GM11168 (cell line): ENCODE data around the gene CITED4.

Source experiments
- in situ Hi-C: fragments of 300-500 bp; cut with MboI; formaldehyde crosslinking; loops from one replicate; pipeline ENCODE4 v1.12.0; 2022; ENCODE audit warnings: low sequenced_read_pairs; ENCODE audit not compliant: unreplicated experiment

The CITED4 gene

DNA sequence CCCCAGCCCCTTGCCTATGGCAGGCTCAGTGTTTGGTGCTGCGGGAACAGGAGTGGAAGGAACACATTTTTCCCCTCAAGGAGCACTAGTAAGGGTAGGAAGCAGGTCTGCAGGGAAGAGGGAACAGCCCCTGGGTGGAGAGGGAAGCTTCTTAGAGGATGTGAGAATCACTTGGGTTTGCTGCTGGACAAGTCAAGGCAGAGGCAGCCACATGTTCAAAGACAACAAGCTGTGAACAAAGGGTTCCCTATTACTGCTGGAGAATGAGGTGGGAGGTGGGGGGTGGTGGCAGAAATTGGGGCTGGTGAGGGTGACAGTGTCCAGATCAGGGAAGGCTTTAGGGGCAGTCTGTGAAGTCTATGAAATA is 24.8 kb upstream of the CITED4 start:
- in situ Hi-C loops, result no loop called here

DNA sequence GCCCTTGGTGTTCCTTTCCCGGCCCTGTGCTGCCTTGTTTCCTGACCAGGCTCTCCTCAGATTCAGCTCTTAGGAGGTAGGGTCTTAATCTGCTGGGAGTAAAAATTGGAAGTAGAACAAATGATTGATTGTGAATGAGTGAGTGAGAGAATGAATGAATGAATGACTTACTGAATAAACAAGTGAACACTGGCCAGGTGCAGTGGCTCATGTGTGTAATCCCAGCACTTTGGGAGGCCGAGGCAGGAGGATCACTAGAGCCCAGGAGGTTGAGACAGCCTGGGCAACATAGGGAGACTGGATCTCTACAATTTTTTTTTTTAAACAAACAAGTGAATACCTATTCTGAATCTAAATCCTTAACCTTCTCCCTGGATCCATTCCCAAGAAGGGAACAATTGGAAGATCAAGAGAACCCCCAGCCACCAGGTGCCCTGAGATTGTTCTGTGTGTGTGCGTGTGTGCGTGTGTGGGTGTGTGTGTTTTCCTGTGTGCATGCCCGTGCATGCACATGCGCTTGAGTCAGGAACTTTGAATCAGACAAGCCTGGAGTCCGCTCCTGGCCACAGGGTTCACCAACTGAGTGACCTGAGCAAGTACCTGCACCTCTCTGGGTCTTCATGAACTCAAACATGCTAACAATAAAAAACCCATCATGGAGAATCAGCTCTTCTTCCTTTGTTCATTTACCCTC is 24.3 kb upstream of the CITED4 start:
- in situ Hi-C loops, result no loop called here

DNA sequence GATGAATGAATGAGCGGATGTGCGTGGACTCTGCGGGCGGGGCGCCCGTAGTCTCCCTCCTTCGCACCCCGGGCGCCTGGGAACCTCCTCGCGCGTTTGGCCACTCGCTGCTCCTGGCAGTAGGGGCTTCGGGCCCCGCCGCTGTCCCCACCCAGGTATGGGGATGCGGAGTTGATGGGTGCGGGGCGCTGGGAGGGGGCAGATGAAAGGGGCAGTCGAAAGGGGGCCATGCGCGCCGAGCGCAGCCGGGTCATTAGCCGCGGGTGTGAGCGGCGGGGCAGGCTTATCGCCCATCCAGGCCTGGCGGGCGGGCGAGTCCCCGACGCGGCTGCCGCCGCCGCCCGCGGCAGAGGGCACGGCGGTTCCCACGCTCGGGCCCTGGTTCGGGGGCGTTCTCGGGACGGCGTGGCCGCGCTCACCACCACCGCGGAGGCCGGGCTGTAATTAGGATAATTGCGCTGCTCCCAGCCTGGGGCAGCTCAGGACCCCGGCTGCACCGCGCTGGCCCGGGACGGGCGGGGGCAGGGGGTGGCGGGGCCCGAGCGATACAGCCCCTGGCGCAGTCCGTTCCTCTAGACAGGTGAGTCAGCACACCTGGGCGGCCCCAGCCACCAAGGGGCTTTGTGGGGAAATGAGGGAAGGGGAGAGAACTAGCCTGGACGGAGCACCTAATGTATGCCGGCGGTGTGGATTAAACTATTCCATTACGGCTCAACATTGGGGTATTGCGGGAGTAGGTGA is 22.1 kb upstream of the CITED4 start:
- in situ Hi-C loops, result no loop called here

DNA sequence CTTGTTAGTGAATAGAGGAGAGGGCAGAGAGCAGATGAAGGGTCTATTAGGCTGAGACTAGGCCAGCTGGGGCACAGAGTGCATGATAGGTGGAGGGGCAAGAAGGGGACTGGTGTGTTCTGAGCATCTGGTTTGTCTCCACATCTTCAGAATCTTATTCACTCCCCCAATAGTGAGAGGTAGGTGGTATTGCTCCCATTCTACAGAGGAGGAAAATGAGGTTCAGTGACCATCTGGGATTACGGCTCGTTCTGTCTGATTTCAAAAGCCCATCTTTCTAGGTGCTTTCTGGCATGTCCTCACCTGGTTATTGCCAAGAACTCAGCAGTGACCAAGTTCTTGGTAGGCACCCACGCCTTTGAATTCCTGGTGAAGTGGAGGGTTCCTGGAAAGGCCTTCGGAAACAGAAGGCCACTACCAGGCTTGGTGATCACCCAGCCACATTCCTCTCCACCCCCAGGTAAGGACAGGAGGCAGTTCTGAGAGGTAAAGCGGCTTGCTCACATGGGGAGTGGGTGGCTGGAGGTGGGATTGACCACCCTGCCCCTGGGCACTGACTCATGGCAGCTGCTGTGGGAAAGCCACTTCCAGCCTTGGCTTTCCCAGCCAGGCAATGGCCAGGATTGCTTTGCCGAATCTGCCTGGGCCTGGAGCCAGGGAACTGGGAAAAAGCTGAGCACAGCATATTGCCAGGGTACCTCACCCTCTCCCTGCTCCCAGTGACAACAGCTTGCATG is 18.8 kb upstream of the CITED4 start:
- in situ Hi-C loops, result no loop called here

DNA sequence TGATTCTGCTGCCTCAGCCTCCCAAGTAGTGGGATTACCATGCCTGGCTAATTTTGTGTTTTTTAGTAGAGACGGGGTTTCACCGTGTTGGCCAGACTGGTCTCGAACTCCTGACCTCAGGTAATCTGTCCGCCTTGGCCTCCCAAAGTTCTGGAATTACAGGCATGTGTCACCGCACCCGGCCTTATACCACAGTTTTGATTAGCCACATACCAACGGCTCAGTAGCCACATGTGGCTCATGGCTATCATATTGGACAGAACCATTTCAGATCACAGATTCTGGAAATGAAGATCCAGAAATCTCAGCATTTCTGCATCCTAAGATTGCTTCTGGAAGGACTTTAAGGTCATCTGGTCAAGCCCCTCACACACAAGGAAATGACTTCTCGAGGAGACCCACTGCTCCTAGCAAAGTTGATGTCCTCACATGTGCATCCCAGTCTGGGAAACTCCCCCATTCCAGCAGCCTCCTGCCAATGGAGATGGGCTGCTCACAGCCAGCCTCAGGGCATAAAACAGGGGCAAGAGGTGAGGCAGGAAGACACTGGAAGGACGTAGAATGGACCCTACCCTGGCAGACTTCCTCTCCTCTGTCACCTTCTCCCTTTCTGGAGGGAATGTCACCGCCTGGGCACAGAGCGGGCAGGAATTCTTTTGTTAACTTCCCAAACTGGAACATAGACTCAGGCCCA is 17.5 kb upstream of the CITED4 start:
- in situ Hi-C loops, result no loop called here

DNA sequence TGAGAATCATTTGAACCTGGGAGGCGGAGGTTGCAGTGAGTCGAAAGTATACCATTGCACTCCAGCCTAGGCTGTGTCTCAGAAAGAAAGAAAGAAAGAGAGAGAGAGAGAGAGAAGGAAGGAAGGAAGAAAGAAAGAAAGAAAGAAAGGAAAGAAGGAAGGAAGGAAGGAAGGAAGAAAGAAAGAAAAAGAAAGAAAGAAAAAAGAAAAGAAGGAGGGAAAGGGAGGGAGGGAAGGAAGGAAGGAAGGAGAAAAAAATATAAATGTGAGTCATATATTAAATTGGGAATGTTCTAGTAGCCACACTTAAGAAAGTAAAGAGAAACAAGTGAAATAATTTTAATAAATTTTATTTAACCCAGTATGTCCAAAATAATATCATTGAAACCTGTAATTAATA is 16.7 kb upstream of the CITED4 start:
- in situ Hi-C loops, result no loop called here

DNA sequence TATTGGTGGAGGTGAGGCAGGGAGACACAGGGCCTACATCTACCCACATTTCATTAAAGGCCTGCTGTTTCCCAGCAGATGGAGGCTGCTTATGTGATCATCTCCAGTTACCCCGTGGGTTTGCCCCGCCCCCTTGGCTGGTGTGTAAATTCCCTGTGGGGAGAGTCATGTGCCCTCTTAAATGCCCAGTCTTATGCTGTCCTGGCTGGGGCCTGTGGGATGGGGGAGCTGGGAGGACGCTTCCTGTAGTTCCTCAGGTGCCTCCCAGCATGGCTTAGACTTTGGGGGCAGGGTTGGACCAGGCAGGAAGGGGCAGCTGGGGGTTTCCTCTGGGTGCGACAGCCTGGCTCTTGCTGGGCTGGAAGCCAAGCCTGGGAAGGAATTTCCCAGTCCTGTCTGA is 15.5 kb upstream of the CITED4 start:
- in situ Hi-C loops, result no loop called here

DNA sequence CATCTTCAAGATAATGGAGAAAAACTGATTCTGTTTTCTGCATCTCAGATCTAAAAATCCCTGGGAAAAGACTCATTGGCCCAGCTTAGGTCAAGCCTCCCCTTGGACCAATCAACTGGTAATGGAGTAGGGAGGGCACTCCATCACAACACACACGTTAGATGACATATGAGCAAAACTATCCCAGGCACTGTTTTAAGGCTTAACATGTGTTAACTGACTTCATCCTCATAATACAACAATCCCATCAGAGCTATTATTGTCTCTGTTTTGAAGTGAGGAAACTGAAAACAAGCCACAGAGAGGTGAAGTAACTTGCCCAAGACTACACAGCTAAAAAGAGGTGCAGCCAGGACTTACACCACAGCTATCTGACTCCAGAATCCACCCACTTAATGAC is 14.7 kb upstream of the CITED4 start:
- in situ Hi-C loops, result no loop called here

DNA sequence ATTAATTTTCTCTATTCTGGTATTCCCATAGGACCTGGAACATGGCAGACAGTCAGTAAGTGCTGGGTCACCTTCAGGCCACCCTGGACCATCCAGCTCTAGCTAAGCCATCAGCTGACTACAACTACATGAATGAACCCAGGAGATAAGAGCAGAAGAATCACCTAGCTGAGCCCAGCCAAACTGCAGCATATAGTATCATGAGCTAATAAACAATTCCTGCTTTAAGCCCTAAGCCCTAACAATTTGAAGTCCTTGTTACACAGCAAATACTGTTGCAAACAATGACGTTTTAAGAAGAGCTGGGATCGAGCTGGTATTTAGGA is 14.2 kb upstream of the CITED4 start:
- in situ Hi-C loops, result no loop called here

DNA sequence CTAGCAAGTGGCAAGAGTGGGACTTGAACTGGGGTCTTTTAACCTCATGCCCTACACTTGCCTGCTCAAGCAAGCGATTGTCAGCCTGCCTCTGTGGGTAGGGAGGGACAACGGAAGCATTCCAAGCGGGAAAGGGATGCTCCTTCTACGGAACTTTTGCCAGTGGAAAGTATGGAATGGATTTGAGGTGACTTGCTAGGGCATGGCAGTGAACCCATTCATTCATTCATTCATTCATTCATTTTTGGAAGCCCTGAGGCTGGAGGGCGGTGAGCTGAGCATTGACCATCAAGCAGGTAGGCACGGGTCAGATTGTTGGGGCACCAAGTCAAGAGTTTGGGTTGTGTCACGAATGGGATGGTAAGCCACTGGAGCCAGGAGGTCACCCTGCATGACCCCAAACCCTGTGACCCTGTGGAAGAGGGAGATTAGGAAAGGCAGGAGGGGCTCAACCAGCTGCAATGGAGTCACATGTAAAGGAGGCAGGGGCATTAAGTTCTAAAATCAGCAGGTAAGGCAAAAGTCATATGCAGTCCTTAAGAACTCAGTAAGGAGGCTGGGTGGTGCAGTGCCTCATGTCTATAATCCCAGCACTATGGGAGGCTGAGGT is 11.8 kb upstream of the CITED4 start:
- in situ Hi-C loops, result no loop called here

DNA sequence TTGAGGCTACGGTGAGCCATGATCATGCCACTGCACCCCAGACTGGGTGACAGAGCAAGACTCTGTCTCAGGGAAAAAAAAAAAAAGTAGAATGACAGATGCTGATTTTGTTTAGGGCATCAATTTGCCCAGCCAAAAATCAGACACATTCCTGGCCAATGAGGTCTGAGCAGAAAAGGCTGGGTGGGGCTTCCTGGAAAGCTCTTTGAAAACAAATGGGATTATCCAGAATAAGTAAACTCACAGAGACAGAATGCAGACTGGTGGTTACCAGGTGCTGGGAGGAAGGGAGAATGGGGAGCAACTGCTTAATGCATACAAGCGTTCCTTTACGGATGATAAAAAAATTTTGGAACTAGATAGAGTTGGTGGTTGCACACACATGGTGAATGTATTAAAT is 10.1 kb upstream of the CITED4 start:
- in situ Hi-C loops, result no loop called here

DNA sequence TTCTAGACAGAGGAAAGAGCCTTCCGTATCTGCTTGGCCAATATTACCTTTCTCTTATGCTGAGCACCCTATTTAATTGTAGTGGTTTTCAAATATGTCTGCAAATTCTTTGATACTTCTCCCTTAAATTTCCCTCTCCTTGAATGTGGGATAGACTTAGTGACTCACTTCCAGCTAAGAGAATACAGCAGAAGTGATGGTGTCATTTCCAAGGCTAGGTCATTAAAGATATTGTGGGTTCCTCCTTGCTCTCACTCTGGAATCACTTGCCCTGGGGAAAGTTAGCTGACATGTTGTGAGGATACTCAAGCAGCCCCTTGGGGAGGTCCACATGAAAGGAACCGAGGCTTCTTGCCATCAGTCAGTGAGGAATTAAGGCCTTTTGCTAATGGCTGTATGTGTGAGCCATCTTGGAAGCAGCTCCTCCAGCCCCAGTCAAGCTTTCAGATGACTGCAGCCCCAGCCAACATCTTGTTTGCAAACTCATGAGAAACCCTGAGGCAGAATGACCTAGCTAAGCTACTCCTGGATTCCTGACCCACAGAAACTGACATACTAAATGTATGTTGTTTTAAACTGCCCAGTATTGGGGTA is 8.1 kb upstream of the CITED4 start:
- in situ Hi-C loops, result no loop called here

DNA sequence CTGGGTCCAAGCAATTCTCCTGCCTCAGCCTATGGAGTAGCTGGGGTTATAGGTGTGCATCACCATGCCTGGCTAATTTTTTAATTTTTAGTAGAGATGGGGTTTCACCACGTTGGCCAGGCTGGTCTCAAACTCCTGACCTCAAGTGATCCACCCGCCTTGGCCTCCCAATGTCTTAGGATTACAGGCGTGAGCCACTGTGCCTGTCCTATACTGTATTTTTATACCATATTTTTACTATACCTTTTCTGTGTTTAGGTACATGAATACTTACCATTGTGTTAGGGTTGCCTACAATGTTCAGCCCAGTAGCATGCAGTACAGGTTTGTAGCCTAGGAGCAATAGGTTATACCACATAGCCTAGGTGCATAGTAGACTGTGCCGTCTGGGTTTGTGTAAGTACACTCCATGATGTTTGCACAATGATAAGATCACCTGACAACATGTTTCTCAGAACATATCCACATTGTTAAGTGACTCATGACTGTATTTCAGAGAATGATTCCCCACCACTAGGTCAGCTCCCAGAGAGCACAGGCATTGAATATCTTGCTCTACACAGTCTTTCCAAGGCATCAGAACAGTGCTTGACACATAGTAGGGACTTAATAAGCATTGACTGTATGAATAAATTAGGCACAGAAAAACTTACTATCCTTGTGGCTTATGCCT is 6.0 kb upstream of the CITED4 start:
- in situ Hi-C loops, result no loop called here

DNA sequence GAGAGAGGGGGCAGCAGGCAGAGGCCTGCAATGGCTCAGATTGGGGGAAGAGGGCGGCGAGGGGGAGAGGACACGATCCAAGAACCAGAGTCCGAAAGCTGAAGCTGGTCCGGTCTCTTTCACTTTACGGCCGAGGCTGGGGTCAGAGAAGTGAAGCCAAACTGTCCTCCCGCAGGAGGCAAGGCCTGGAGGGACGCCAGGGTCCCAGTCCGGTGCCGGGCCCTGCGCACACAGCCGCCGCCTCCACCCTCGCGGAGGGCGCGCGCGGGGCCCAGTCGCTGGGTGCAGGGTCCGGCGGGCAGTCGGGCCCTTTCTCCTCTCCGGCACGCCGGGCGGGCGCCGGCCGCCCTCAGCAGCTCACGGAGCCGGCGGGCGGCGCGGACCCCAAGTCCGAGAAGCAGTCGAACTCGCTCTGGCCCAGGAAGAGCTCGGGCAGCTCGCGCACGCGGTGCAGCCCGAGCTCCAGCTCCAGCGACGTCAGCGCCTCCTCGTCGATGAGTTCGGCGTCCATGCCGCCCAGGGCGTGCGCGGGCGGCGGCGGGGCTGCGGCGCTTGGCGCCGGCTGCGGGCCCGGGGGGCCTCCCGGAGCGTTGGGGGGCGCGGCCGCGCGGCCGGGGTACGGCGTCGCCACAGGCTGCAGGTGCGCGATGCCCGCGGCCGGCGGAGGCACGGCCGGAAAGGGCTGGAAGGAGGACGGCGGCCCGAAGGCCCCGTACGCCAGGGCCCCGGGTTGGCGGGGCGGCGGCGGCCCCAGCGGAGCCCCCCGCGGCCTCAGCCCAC is 749 bp downstream of the CITED4 start:
- in situ Hi-C loops, result no loop called here

DNA sequence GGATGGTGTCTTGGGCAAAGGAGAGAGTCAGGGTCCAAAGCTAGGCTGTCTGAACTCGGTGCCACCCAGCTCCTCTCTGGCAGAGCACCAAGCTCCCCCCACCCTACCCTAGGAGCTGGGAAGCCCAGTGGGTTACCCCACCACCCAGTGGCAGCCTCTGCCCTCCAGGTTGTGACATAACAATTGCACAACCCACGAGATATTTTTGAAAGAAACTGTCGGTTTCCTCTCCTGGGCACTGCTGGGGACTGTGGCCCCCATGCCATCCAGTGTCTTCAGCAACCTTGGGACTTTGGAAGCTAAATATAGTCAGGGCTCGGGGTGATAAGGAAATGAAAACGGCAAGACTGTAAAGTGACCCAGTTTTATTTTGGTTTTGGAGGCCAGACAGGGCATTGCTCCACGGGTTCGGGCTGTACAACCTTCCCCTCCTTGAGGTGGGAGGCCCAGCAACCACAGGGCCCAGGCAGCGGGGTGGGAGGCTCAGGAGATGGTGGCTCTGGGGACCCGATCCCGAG is 1.4 kb downstream of the CITED4 start:
- in situ Hi-C loops, result no loop called here

DNA sequence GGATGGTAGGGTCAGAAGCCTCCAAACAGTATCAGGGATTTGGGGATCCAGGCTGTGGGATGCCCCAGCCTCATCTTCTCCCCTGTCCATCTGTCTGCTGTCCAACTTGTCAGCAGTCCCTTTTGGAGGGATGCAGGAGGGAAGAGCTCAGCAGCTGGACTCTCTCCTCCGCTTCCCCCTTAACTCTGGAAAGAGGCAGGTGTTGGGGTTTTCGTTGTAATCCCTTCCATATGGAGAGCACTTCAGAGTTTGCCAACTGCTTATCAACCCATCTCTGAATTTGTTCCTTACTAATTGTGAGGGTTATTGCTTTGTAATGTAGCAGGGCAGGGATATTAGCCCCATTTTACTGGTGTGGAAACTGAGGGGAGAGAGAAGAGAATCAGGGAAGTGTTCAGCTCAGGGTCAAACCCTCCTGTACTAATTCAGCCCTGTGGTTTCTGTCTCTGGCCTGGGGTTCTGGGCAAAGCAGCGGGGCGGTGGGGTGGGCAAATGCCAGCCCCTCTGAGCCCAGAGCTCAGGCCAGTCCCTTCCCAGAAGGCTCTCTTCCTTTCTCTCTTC is 3.2 kb downstream of the CITED4 start:
- in situ Hi-C loops, result no loop called here

DNA sequence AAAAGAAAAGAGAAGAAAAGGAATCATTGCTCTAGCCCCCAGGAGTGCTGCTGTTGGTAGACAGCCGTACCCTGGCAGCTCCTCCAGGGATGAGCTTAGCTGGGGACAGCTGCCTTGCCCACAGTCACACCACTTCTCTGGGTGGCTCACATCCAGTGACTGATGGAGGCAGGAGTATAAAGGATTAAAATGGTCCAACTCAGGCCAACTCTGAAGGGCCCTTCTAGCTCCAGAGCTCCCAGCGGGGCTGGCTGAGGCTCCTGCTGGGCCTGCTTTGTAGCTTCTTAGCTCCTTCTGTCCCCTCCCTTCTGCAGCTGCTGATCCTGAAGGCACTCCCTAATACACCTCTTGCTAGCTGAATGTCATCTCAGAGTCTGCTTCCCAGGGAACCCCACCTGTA is 4.4 kb downstream of the CITED4 start:
- in situ Hi-C loops, result no loop called here

DNA sequence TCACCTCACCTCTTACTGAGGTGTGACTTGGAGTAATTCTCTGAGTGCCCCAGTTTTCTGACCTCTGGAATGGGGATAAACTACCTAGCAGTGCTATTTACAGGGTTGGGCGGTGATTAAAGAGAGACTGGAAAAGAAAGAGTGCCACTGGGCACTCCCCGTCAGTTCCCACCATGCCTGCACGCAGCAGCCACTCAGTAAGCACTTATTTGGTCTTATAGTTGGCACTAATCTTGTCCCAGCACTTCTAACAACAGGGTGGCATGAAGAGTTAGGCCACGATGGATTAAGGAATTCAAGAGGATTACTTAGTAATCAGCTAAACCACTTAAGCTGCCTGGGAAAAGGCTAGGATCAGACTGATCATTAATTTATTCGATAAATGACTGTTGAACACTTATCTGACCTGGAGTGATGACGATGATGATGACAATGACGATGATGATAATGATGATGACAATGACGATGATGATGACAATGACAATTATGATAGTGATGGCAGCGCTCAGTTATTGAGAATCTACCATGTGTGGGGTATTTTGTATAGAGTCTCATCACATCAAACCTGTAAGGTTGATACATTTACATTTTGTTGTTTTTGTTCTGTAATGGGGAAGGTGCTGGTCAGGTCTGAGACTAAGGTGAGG is 5.4 kb downstream of the CITED4 start:
- in situ Hi-C loops, result no loop called here
